Cardiac ventricle fibroblast (primary cell): ENCODE results near the gene ALKBH2. TPM values are rescaled to one million over a fixed set of nuclear protein-coding genes. Genes with fewer than 3 reads are reported as not detected.

Experiments used
- total RNA-seq: library from RNA; depleted of rRNA; stranded (reverse); fragments of >200 nt; gene quantifications from 2 replicates; pipeline ENCODE4 v1.2.3, GENCODE V29; 2015

Gene ALKBH2
- total RNA-seq, result 14.5 and 18.2 TPM in 2 replicates

DNA sequence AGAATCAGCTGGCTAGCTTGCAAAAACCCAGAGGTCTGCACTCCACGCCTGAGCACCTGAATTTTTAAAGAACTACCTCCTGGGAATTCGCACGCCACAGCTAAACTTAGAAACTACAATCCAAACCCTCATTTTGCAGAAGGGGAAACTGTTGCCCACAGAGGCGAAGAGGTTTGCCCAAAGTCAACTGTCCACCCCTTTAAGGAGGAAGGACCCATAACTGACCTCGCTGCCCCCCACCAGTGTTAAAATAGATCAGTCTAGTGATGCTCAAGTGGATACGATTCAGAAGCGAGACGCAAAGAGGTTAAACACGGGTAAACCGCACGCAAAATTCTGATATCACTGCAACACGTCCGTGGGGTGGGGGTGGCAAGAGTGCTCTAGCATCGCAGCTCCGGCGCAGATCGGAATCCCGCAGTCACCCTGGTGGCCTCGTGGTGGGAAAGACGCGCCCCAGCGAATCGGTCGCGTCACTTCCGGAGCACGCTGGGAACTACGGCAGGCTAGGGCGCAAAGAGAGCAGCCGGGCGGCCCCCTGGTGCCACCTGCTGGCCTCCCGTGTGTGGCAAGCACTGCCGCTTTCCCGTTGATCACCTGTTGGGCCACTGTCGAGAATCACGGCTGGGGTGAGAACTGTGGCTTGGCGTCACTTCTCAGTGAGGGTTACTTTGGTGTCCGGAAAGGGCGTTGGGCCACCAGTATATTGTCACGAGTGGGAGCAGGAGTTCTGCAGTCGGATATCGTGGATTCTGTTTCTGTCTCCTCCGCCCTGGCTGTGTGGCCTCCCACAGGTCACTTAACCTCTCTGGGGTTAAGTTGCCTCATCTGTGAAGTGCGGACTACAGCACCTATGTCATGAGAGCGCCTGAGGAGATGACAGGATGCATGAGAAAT lies at the start of gene ALKBH2:
ALKBH2 (minus strand) TSS at position 451 of the 897 bp plus-strand sequence. CDS start 686 bp downstream, outside the sequence.

DNA sequence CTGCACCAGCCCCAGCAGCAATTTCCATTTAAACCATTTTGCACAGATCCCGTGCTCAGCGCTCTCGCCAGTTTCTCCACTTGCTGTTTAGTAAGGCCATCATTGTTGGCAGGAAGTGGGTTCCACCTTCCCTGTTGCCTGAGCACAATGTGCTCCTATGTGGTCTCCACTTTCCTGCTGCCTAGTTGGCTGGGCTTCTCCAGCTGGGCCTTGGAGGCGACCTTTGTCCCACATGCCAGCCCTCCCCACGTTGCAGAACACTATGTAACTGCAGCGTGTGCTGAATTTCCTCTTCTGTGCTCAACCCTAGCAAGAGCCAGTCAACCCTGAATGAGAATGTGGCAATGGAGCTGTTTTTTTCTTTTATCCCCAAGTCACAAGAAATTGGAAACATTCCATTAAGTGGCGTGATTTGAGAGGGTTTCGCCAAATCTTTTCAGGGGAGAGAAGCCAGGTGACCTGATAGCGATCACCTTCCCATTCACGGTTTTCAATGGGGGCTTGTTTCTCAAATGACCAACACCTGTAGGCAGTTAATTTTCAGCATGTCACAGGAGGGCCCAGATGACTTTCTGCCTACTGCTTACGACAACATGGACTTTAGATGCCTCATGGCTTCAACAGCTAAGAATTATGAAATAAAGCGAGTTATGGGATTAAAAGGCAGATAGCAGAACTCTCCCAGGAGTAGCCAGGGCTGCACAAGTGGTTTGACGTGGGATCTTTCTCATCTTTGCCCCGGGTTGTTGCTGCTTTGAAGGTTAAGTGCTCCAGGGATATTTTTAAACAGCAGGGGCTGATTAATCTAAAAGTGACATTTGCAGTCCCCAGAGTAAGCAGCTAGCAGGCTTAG lies 22.7 kb upstream of the ALKBH2 start, which contains the start of gene ACACB:
ACACB (plus strand) TSS at position 830 of the 853 bp plus-strand sequence. CDS start 22,819 bp downstream, outside the sequence.

GRCh38 chr12:109097435-109098182 lies 4.3 kb upstream of the ALKBH2 start, which contains the start of gene UNG:
Gene UNG (plus strand): TSS chr12:109097597. CDS start chr12:109097680, 83 bp downstream.

GRCh38 chr12:109052414-109053323 lies 40.6 kb downstream of the ALKBH2 start, which contains the start of gene USP30:
Gene USP30 (plus strand): TSS chr12:109052576. CDS start chr12:109052679, 103 bp downstream.

Other genes with a start within 250 kb of the ALKBH2 start
- gene SSH1, start 235.9 kb downstream of the ALKBH2 start, total RNA-seq, result 15.2 and 15.7 TPM in 2 replicates
- not detected in 2 replicates for gene DAO, start 213.4 kb downstream of the ALKBH2 start, total RNA-seq
- not detected in 2 replicates for gene SVOP, start 72.4 kb downstream of the ALKBH2 start, total RNA-seq
- 6.7 and 18.8 TPM in 2 replicates for gene USP30, start 40.9 kb downstream of the ALKBH2 start, total RNA-seq
- 17.5 and 17.6 TPM in 2 replicates for gene UNG, start 4.1 kb upstream of the ALKBH2 start, total RNA-seq
- 15.3 and 16.2 TPM in 2 replicates for gene ACACB, start 23.1 kb upstream of the ALKBH2 start, total RNA-seq
- not detected in 2 replicates for gene FOXN4, start 215.8 kb upstream of the ALKBH2 start, total RNA-seq